SK-N-SH (cell line): ENCODE results near the gene LDB3.

Experiments
- CTCF ChIP-seq: fragments of 200-600 bp; sonication (generic); IDR thresholded peaks from 2 replicates; pipeline ENCODE4 v1.6.1; 2017; ENCODE audit warnings: antibody characterized with exemption, mild to moderate bottlenecking, moderate library complexity
- GATA2 ChIP-seq: sonication (generic); formaldehyde crosslinking; IDR thresholded peaks from 2 replicates; pipeline ENCODE4 v1.5.0; 2020; ENCODE audit warnings: mild to moderate bottlenecking, missing genetic modification reagents
- YY1 ChIP-seq: IDR thresholded peaks from 2 replicates; pipeline ENCODE4 v1.4.0; 2012; ENCODE audit warnings: low read depth, mild to moderate bottlenecking

DNA sequence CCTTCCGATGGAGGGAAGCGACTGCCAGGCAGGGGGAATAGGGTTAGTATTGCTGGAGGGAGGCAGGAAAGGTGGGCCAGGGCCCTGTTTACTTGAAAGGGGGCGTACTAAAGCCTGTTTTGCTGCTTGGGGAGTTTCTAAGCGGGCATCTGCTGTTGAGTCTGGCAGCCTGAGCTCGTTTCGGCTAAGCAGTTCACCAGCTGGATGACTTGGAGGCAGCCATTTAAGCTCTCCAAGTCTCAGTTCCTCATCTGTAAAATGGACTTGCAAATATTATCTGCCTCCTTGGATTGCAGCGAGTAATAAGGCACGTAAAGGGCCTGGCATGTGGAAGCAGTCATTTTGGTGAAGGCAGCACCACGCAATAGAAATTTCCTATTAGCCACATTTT lies 44.0 kb downstream of the LDB3 start:
- no peak for TF ChIP-seq CTCF
- TF ChIP-seq GATA2 (CRISPR knock-in tag): no peak
- no peak for TF ChIP-seq YY1
